Hepatocyte (in vitro differentiated cells): ENCODE measurements around the gene CEP112. TPM values are rescaled to one million over a fixed set of nuclear protein-coding genes. Genes with fewer than 3 reads are reported as not detected.

ENCODE experiments used
- DNase-seq: peaks from one replicate; pipeline ENCODE4 v3.0.0-alpha.2; 2016; ENCODE audit warnings: low spot score
- H2AFZ ChIP-seq: fragments of 200-600 bp; sonication (generic); 2 replicates; pipeline ENCODE4 v1.6.0; 2016; ENCODE audit warnings: antibody characterized with exemption, mild to moderate bottlenecking
- H3K27ac ChIP-seq: fragments of 200-600 bp; sonication (generic); 2 replicates; pipeline ENCODE4 v1.5.1; 2016; ENCODE audit warnings: mild to moderate bottlenecking
- H3K27me3 ChIP-seq: fragments of 200-600 bp; sonication (generic); 2 replicates; pipeline ENCODE4 v1.6.1; 2016
- H3K36me3 ChIP-seq: fragments of 200-600 bp; sonication (generic); replicated peaks from 2 replicates; pipeline ENCODE4 v1.5.1; 2016; ENCODE audit warnings: low read depth; ENCODE audit not compliant: insufficient read depth
- H3K4me1 ChIP-seq: fragments of 200-600 bp; sonication (generic); 2 replicates; pipeline ENCODE4 v1.5.1; 2016; ENCODE audit warnings: mild to moderate bottlenecking, moderate library complexity; ENCODE audit not compliant: insufficient read depth
- H3K4me2 ChIP-seq: fragments of 200-600 bp; sonication (generic); 2 replicates; pipeline ENCODE4 v1.6.0; 2016
- H3K4me3 ChIP-seq: fragments of 200-600 bp; sonication (generic); 2 replicates; pipeline ENCODE4 v1.5.1; 2016; ENCODE audit warnings: mild to moderate bottlenecking
- H3K79me2 ChIP-seq: fragments of 200-600 bp; sonication (generic); 2 replicates; pipeline ENCODE4 v1.6.0; 2017; ENCODE audit warnings: mild to moderate bottlenecking
- H3K9me2 ChIP-seq: fragments of 200-600 bp; sonication (generic); replicated peaks from 2 replicates; pipeline ENCODE4 v1.6.0; 2017; ENCODE audit warnings: mild to moderate bottlenecking; ENCODE audit not compliant: insufficient read depth
- H3K9me3 ChIP-seq: fragments of 200-600 bp; sonication (generic); 2 replicates; pipeline ENCODE4 v1.5.1; 2016; ENCODE audit warnings: low read depth, mild to moderate bottlenecking
- H4K20me1 ChIP-seq: fragments of 200-600 bp; sonication (generic); 2 replicates; pipeline ENCODE4 v1.6.0; 2016; ENCODE audit warnings: mild to moderate bottlenecking; ENCODE audit not compliant: insufficient read depth, poor library complexity, severe bottlenecking
- CTCF ChIP-seq: fragments of 200-600 bp; sonication (generic); IDR thresholded peaks from 2 replicates; pipeline ENCODE4 v1.5.1; 2016; ENCODE audit warnings: antibody characterized with exemption, mild to moderate bottlenecking; ENCODE audit not compliant: poor library complexity
- EZH2 ChIP-seq: fragments of 200-600 bp; sonication (generic); IDR thresholded peaks from 2 replicates; pipeline ENCODE4 v1.6.1; 2016; ENCODE audit warnings: antibody characterized with exemption, mild to moderate bottlenecking, borderline replicate concordance
- EZH2phosphoT487 ChIP-seq: fragments of 200-600 bp; sonication (generic); IDR thresholded peaks from one replicate; pipeline ENCODE4 v1.6.1; 2018; ENCODE audit warnings: antibody characterized with exemption, mild to moderate bottlenecking, low read depth, moderate library complexity; ENCODE audit not compliant: unreplicated experiment, severe bottlenecking
- WGBS: methylation state at CpG from one replicate; pipeline ENCODE4 v1.1.6; 2016; ENCODE audit warnings: low lambda C conversion rate; ENCODE audit errors: missing lambda C conversion rate; 5-methylcytosine and 5-hydroxymethylcytosine counted together
- polyA plus RNA-seq: library from polyadenylated mRNA; unstranded; fragments of >200 nt; fragmentation: Nextera tagmentation; extraction: Ambion mirVana; gene quantifications from 2 replicates; pipeline ENCODE4 v1.2.1, GENCODE V29; 2016
- total RNA-seq: library from RNA; depleted of rRNA; stranded (reverse); fragments of >200 nt; gene quantifications from 2 replicates; pipeline ENCODE4 v1.2.3, GENCODE V29; 2014

CEP112 gene
- total and polyA plus RNA-seq, 2 experiments from 2014 or later = 7.1 to 9.7 TPM

DNA sequence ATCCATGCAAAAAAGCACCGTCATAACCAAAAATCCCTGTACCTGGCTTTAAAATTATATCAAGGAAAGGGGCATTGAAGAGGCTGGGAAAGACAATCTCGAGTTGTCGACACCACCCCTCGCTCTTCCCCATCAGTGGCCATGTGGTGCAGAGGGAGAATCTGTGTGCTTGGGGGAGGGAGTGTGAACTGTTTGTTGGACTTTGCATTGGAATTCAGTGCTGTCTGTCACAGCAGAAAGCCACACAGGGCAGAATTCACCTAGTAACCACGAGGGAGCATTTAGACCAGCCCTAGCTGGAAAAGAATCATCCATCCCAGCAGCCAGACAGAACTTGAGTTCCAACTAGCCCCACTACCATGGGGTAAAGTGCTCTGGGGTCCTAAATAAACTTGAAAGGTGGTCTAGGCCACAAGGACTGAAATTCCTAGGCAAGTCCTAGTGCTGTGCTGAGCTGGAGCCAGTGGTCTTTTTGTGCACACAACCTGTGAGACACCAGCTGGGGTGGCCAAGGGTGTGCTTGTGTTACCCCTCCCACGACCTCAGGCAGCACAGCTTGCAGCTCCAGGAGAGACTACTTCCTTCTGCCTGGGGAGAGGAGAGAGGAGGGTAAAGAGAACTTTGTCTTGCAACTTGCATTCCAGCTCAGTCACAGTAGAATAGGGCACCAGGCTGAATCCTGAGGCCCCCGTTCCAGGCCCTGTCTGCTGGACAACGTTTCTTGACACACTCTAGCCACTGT lies 11.5 kb upstream of the CEP112 start:
- H3K9me3 ChIP-seq = no peaks in the 10 kb centered on the region
- DNase-seq = no peak
- H3K9me2 ChIP-seq = no peaks in the 10 kb centered on the region
- 86% methylated on average over 8 of the region's 8 CpGs for WGBS
- H4K20me1 ChIP-seq = no peaks in the 10 kb centered on the region
- H2AFZ ChIP-seq = no peak overlapping the region
- no peaks in the 10 kb centered on the region for H3K79me2 ChIP-seq
- TF ChIP-seq EZH2 (no peak), CTCF (no peak), EZH2phosphoT487 (no peak)
- H3K36me3 ChIP-seq = no peaks in the 10 kb centered on the region
- H3K4me3 ChIP-seq = no peak overlapping the region
- H3K4me1 ChIP-seq = no peaks in the 10 kb centered on the region
- no peak overlapping the region for H3K27ac ChIP-seq
- H3K4me2 ChIP-seq = no peak overlapping the region
- H3K27me3 ChIP-seq = no peaks in the 10 kb centered on the region

DNA sequence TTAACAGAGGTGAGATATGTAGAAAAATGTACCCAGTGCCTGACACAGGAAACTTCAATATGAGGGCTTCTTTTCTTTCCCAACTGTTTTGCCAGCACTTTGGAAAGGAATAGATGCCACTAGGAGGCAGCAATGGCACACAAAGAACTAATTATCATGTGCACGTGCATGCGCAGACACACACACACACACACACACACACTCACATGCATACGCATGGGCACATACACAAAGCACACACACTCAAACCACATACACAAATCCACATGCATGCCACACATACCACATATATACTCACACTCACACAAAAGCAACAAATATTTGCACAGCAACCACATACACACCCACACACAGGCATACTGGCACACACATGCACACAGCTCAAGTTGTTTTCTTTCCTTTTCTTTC lies 8.8 kb upstream of the CEP112 start:
- no peaks in the 10 kb centered on the region for H3K36me3 ChIP-seq
- no peaks in the 10 kb centered on the region for H4K20me1 ChIP-seq
- H3K4me2 ChIP-seq = no peak overlapping the region
- H3K4me3 ChIP-seq = no peak overlapping the region
- TF ChIP-seq EZH2phosphoT487 (no peak), CTCF (peak; percentile 80), EZH2 (no peak)
- H3K9me3 ChIP-seq = no peaks in the 10 kb centered on the region
- H3K27me3 ChIP-seq = no peaks in the 10 kb centered on the region
- H3K9me2 ChIP-seq = no peaks in the 10 kb centered on the region
- no peaks in the 10 kb centered on the region for H3K4me1 ChIP-seq
- H2AFZ ChIP-seq = peak overlapping the region; percentile 11
- H3K27ac ChIP-seq = no peak overlapping the region
- no peaks in the 10 kb centered on the region for H3K79me2 ChIP-seq
- 11% methylated on average over 3 of the region's 3 CpGs for WGBS
- DNase-seq = peak; percentile 79

DNA sequence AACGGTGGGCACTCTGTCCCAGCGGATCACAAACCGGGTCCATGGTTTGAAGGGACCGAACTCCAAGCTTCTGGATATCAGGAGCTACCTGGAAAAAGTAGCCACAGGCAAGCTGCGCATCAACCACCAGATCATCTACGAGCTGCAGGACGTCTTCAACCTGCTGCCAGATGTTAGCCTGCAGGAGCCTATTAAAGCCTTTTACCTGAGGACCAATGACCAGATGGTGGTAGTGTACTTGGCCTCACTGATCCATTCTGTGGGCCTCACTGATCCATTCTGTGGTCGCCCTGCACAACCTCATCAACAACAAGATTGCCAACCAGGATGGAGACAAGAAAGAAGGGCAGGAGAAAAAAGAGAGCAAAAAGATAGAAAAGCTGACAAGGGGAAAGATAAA lies 6.3 kb upstream of the CEP112 start:
- Histone ChIP-seq H3K9me2 (no peaks in the 10 kb centered on the region), H3K9me3 (no peaks in the 10 kb centered on the region), H3K27me3 (no peaks in the 10 kb centered on the region), H3K4me2 (no peak overlapping the region), H3K27ac (no peak overlapping the region), H2AFZ (no peak overlapping the region), H3K79me2 (no peaks in the 10 kb centered on the region), H3K4me1 (no peaks in the 10 kb centered on the region), H3K4me3 (no peak overlapping the region), H3K36me3 (no peaks in the 10 kb centered on the region), H4K20me1 (no peaks in the 10 kb centered on the region)
- no peak for DNase-seq
- TF ChIP-seq CTCF (no peak), EZH2 (no peak), EZH2phosphoT487 (no peak)
- WGBS = 97% methylated on average over 8 of the region's 8 CpGs

DNA sequence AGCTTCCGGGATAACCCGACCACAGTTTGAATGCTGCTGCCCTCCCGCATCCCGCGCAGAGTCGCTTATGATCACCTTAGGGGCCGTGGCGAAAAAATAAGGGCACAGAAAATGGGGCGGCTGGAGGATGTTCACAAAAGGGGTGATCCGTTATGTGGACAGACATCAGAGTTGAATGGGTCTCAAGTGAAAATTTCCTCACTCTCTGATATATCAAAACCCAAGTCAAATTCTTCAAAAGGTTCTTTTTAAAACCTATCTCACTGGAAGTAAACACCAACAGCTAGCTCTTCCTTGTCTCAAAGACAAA lies 400 bp upstream of the CEP112 start:
- Histone ChIP-seq H3K9me2 (no peaks in the 10 kb centered on the region), H3K9me3 (no peaks in the 10 kb centered on the region), H3K79me2 (peaks cover 17% of the 10 kb centered on the region), H3K4me2 (peak overlapping the region; percentile 86), H3K36me3 (no peaks in the 10 kb centered on the region), H4K20me1 (no peaks in the 10 kb centered on the region), H3K27ac (peak overlapping the region; percentile 39), H2AFZ (peak overlapping the region; percentile 92), H3K27me3 (no peaks in the 10 kb centered on the region), H3K4me1 (peaks cover 11% of the 10 kb centered on the region), H3K4me3 (peak overlapping the region; percentile 79)
- 6% methylated on average over 10 of the region's 10 CpGs for WGBS
- TF ChIP-seq CTCF (no peak), EZH2 (no peak), EZH2phosphoT487 (no peak)
- no peak for DNase-seq
